NCI-H1694 (cell line): ENCODE measurements around the gene ZHX3.

Experiments used
- DNase-seq: peaks from one replicate; lab custom pipeline; 2025; lab: John Stamatoyannopoulos, UW

The ZHX3 gene

DNA sequence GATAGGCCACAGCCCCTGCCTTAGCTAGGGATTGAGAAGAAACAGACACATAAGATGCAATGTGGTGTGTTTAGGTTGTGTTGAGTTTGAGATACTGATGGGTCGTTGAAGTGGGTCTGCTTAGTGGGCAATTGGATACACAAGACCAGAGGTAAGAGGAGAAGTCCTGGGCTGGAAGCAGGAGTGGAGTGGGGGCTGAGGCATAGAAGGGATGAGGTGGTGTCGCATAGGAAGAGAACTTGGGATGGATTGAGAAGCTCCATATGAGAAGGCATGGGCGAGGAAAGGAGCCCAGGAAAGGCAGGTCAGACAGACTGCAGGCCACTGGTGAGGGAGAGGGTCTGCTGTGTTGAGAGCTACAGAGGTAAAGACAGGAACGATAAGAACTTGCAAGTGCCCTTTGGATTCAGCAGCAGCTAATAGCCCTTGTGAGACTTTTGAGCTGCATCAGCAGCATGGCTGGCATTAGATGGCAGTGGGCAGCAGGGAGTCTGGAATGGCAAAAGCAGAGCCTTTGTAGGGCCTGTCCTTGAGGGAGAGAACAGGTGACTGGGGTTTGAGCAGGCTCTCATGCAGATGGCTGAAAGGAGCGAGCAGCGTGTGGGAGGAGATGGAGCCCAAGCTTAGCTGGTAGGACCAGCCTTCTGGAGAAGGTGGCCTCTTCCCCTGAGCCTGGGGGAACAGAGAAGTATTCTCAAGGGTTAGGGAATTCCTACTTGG lies 147.0 kb downstream of the ZHX3 start:
- no peak for DNase-seq

- DNase-seq, result no peak
Measured at GRCh38 chr20:41169791-41170351, 147.7 kb downstream of the ZHX3 start.

- no peak for DNase-seq
Measured at GRCh38 chr20:41169162-41169690, 148.3 kb downstream of the ZHX3 start.

- no peak for DNase-seq
Measured at GRCh38 chr20:41168281-41169161, 149.0 kb downstream of the ZHX3 start.

DNA sequence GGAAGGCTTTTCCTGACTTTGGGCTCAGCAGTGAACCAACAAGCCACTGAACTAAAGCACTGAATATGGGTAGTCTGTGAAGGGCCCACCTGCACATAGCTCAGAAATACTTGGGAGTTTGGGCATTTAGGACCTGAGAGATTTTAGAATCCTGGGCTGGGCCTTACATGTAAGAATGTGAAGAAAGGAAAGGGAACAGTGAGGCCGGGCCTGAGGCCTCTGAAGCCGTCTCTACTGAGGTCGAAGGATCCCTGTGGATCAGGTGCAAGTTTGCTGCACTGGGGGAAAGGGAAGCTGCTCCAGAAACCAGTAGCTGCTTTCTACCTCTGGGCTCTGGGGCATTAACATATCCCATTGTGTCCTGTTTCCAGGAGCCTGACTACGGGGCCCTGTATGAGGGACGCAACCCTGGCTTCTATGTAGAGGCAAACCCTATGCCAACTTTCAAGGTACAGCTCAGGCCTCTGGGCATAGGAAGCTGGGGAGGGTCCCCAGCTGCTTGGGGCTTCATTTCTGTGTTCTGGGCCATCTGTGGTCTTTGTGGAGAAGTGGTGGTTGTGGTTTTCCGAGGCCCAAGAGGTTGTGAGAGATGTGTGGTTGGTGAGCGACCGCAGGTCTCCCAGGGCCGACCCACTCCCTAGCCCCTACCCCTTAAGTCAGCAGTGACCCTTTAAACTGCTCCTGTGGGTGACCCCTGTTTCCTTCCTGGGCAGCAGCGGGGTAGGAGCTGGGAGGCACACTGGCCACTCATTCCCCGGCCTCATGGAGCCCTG lies 149.9 kb downstream of the ZHX3 start:
- no peak for DNase-seq

DNA sequence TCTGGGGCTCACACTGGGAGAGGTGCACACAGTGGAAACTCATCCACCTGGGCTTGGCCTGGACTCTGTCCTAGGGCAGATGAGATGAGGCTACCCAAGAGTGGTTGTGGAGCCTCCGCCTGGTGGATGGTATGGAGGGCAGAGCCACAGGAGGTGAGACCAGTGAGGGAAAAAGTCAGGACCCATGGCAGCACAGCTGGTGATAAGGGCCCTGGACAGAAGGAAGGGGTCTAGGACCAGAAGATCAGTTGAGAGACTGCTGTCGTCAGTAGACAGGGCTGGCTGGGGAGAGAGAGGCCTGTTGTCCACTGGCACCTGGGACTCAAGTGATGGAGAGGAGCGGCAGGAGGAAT lies 150.4 kb downstream of the ZHX3 start:
- no peak for DNase-seq

DNA sequence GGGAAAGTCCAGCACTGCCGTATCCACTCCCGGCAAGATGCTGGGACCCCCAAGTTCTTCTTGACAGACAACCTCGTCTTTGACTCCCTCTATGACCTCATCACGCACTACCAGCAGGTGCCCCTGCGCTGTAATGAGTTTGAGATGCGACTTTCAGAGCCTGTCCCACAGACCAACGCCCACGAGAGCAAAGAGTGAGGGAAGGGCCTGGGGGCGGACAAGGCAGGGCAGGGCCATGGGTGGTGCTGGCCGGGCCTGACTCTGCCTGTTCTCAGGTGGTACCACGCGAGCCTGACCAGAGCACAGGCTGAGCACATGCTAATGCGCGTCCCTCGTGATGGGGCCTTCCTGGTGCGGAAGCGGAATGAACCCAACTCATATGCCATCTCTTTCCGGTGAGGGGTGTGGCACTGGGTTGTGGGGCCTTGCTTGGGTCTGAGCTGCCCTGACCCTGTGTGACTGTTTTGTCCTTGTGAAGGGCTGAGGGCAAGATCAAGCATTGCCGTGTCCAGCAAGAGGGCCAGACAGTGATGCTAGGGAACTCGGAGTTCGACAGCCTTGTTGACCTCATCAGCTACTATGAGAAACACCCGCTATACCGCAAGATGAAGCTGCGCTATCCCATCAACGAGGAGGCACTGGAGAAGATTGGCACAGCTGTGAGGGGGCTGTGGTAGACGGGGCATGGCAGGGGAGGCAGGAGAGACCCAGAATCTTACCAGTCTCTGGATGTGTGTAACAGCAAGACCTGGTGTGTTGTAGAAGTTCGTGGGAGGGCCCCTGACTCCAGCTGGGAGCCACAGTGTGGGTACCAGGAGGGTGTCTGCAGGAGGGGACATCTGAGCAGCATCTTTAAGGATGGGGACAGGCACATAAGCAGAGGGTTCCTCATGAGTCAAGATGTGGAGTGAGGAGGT lies 151.1 kb downstream of the ZHX3 start:
- DNase-seq, result no peak

DNA sequence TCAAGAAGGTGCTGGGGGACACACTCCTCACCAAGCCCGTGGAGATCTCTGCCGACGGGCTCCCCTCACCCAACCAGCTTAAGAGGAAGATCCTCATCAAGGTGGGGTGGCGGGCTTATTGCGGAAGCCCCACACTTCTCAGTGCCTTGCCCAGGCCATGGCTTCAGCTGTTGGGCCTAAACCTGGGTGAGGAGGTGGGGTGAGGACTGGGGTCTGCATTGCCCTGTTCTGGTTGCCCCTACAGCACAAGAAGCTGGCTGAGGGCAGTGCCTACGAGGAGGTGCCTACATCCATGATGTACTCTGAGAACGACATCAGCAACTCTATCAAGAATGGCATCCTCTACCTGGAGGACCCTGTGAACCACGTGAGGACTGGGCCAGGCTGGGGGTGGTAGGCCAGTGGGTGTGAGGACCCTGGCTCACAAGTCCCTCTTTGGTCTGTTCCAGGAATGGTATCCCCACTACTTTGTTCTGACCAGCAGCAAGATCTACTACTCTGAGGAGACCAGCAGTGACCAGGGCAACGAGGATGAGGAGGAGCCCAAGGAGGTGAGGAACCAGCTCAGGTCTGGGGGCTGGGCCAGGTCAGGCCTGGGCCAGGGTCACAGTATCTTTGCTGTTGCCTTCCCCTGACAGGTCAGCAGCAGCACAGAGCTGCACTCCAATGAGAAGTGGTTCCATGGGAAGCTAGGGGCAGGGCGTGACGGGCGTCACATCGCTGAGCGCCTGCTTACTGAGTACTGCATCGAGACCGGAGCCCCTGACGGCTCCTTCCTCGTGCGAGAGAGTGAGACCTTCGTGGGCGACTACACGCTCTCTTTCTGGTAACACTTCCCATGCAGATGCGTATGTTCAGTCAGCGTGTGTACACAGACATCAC lies 152.3 kb downstream of the ZHX3 start:
- DNase-seq, result no peak

- no peak for DNase-seq
Measured at GRCh38 chr20:41163821-41164220, 153.7 kb downstream of the ZHX3 start.

GRCh38 chr20:41162396-41162795 lies 155.1 kb downstream of the ZHX3 start:
- no peak for DNase-seq

DNA sequence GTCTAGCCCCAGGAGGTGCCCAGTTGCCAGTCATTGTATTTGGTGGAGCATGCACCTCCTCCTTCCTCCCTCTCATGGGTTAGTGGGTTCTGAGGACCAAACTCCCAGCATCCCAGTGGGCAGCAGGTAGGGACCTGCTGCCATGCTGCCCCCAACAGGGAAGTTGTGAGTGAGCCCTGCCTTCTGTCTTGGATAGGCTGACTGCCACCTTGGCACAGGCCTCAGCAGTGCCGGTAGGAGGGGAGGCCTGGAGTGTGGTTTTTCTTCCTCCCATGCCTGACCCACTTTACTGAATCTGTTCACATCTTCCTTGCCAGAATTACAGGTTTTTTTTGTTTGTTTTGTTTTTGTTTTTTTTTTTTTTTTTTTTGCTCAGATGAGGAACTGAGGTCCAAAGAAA lies 155.6 kb downstream of the ZHX3 start:
- no peak for DNase-seq

- no peak for DNase-seq
Measured at GRCh38 chr20:41160686-41161085, 156.8 kb downstream of the ZHX3 start.

- no peak for DNase-seq
Measured at GRCh38 chr20:41159547-41159946, 158.0 kb downstream of the ZHX3 start.

DNA sequence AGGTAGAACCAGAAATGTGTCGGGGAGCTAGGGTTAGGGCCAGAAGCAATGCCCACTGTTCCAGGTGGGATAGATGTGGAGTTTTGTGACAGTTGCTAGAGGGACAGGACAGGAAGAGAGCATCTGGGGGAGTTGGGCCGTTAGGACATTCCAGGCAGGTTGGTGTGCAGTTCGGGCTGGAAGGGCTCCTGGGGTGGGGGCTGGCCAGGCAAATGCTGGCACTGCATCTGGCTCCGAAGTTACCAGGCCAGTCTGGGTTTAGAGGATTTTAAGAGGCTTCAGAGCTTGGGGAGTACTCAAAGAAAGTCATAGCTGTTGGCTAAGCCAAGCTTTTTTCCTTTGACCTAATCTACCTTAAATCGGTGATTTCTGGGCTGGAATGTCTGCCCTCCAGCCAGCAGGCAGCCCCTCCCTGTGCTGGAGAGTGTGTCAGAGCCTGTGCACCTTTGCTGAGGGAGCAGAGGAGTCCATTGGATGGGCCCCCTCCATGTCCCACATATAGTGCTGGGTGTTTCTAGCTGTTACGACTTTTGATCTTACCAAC lies 159.4 kb downstream of the ZHX3 start:
- no peak for DNase-seq

DNA sequence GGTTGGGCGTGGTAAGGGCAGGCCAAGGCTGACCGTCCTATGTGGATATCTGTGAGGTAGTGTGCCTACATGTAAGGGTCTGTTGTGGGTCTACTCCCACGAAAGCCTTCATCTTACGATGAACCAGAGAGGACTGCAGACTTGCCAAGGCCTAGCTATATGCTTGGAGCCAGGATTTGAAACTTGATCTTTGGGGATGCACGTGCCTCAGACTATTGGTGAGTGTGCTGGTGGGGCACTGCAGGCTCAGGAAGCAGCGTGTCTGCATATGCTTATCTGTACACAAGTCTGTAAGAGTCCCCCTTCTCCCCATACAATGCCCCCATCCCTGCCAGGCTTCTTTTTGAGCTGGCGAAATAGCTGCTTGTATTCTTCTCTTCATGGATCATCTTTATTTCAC lies 162.3 kb downstream of the ZHX3 start:
- no peak for DNase-seq

DNA sequence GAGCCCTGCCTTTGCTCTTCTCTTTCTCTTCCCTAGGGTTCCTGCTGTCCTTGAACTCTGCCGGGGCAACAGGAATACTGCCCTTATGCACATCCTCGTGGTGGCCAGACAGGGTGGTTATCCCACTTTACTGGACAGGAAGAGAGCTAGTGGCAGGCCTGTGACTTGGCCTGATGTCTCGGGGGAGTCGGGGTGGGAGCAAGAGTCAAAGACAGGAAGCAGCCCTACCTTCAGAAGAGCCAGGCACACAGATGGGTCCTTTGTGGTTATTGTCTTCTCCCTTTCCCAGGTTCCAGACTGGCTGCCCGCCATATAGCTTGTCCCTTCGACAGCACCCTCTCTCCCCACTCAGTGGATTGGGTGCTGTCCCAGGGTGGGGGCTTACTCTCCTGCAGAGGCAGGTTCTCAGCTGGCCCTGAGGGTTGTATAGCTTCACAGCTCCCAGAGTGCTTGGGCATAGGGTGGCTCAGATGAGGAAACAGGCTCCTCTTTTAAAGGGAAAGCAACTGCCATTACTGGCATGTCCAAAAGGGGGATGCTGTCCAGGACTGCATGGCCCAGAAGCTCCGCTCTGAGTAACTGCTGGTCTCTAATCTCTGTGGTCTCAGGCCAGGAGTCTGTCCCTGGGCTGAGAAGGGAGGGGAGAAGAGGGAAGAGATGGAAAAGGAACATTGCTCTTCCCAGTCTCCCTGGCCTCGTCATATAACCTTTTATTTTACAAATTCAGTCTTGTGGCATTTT lies 162.9 kb downstream of the ZHX3 start:
- no peak for DNase-seq

DNA sequence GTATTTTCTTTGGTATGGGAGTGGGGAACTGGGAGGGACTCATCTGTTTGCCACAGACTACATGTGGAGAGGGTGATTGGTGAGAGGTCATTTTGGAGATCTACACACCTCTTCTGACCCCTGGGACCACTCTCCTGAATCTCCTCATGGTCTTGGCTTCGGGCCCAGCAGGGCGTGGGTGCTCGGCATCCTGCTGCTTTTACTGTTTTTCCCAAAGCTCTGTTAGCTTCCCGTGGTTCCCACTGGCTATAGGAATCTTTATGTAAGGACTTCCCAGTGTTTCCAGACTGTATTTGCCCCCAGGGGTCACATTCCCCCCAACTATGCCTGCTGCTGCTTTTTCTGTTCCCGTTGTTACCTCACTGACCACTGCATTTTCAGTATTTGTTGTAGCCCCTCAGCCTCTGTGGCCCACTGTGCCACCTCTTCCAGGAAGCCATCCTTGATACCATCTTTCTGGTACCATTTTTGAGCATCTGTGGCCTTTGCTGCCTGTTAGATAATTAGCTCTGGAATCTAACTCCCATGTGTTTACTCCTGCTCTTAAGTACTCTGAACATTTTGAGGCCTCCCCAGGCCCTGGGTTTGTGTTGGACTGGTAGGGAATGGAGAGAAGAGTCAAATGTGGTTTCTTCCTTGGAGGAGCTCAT lies 165.3 kb downstream of the ZHX3 start:
- no peak for DNase-seq

DNA sequence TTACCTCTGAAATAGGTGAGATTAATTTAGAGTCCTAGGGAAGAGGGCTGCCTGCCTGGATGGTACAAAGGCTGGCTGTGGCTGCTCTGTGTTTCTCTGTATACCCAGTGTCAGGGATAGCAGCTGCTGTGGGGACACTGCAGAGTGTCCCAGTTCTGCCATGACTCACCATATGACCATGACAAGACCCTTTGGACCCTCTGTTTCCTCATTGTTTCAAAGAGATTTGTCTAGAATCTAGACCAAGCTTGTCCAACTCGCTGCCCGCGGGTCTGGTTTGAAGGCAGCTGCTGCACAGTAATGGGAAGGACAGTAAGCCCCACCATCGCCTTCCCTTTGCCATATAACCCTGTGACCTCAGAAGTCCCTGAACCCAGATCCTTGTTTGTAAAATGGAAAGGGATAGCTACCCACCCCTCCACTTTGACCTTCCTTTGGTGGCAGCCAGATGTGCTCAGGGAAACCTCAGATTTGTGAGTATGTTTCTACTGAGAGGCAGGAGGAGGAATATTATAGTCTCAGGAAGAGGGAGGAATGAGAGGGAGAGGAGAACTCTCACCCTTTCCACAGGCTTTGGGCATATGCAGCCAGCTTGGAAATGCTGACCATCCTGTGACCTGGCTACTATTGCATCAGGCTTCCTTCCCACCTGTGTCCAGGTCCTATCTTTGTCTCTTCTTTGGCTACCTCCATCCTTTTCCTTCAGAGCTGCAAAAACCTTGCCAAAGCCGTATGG lies 166.2 kb downstream of the ZHX3 start:
- no peak for DNase-seq
